Nephron progenitor cell (in vitro differentiated cells): ENCODE measurements around the gene DENND4B.

Experiments used
- DNase-seq: peaks from one replicate; pipeline ENCODE4 v3.0.0; 2021
- H3K27ac Mint-ChIP-seq: 2 replicates; pipeline ENCODE4 v1.8.0; 2021; ENCODE audit warnings: mild to moderate bottlenecking, moderate library complexity, mixed read lengths
- H3K27me3 Mint-ChIP-seq: 2 replicates; pipeline ENCODE4 v1.8.0; 2021; ENCODE audit warnings: mild to moderate bottlenecking, low read depth, mixed read lengths; ENCODE audit not compliant: poor library complexity
- H3K36me3 Mint-ChIP-seq: 2 replicates; pipeline ENCODE4 v1.8.0; 2021; ENCODE audit warnings: low read depth, mixed read lengths
- H3K4me1 Mint-ChIP-seq: 2 replicates; pipeline ENCODE4 v1.8.0; 2021; ENCODE audit warnings: mixed read lengths
- H3K4me3 Mint-ChIP-seq: 2 replicates; pipeline ENCODE4 v1.8.0; 2021; ENCODE audit warnings: mild to moderate bottlenecking, moderate library complexity, mixed read lengths
- H3K9me3 Mint-ChIP-seq: 2 replicates; pipeline ENCODE4 v1.8.0; 2021; ENCODE audit warnings: mild to moderate bottlenecking, moderate library complexity, mixed read lengths
- TF ChIP-seq, protein P1 (sequence below): fragments of 200-600 bp; sonication (generic); IDR thresholded peaks from 2 replicates; pipeline ENCODE4 v1.5.0; 2021; ENCODE audit warnings: antibody characterized with exemption

The DENND4B gene

GRCh38 chr1:153888533-153888932 is 58.0 kb downstream of the DENND4B start:
- H3K27ac Mint-ChIP-seq, result no peak overlapping the region
- H3K4me3 Mint-ChIP-seq, result no peak overlapping the region
- TF ChIP-seq, protein P1, sequence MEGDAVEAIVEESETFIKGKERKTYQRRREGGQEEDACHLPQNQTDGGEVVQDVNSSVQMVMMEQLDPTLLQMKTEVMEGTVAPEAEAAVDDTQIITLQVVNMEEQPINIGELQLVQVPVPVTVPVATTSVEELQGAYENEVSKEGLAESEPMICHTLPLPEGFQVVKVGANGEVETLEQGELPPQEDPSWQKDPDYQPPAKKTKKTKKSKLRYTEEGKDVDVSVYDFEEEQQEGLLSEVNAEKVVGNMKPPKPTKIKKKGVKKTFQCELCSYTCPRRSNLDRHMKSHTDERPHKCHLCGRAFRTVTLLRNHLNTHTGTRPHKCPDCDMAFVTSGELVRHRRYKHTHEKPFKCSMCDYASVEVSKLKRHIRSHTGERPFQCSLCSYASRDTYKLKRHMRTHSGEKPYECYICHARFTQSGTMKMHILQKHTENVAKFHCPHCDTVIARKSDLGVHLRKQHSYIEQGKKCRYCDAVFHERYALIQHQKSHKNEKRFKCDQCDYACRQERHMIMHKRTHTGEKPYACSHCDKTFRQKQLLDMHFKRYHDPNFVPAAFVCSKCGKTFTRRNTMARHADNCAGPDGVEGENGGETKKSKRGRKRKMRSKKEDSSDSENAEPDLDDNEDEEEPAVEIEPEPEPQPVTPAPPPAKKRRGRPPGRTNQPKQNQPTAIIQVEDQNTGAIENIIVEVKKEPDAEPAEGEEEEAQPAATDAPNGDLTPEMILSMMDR, result no peak
- H3K36me3 Mint-ChIP-seq, result peaks cover 73% of the 10 kb centered on the region
- peaks cover 3% of the 10 kb centered on the region for H3K9me3 Mint-ChIP-seq
- H3K27me3 Mint-ChIP-seq, result peaks cover 3% of the 10 kb centered on the region
- H3K4me1 Mint-ChIP-seq, result no peaks in the 10 kb centered on the region
- DNase-seq, result no peak

- peaks cover 3% of the 10 kb centered on the region for H3K27me3 Mint-ChIP-seq
- H3K27ac Mint-ChIP-seq, result no peak overlapping the region
- H3K4me3 Mint-ChIP-seq, result no peak overlapping the region
- peaks cover 52% of the 10 kb centered on the region for H3K36me3 Mint-ChIP-seq
- TF ChIP-seq, protein P1, result no peak
- H3K9me3 Mint-ChIP-seq, result peaks cover 3% of the 10 kb centered on the region
- H3K4me1 Mint-ChIP-seq, result no peaks in the 10 kb centered on the region
- DNase-seq, result no peak
Observed at GRCh38 chr1:153886127-153886526, 60.4 kb downstream of the DENND4B start.

DNA sequence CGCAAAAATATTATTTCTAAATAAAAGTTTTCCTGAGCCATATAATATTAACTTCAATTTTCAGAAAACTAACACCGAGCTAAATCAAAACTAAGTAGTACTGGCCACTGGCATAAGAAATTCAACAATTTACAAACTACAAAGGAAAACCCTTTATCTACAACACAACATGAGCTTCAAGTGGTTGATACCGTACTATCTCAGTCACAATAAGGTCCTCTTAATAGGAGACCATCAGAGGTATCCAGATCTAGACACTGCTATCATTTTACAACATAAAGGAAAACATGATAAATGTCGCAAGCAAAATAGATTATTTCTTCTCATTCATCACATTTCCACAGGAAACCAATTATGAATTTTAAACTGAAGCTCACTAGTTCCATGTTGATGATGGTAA is 63.3 kb downstream of the DENND4B start:
- H3K36me3 Mint-ChIP-seq, result peaks cover 32% of the 10 kb centered on the region
- H3K4me3 Mint-ChIP-seq, result no peak overlapping the region
- H3K4me1 Mint-ChIP-seq, result peaks cover 5% of the 10 kb centered on the region
- no peaks in the 10 kb centered on the region for H3K9me3 Mint-ChIP-seq
- no peaks in the 10 kb centered on the region for H3K27me3 Mint-ChIP-seq
- TF ChIP-seq, protein P1, result no peak
- H3K27ac Mint-ChIP-seq, result no peak overlapping the region
- no peak for DNase-seq

DNA sequence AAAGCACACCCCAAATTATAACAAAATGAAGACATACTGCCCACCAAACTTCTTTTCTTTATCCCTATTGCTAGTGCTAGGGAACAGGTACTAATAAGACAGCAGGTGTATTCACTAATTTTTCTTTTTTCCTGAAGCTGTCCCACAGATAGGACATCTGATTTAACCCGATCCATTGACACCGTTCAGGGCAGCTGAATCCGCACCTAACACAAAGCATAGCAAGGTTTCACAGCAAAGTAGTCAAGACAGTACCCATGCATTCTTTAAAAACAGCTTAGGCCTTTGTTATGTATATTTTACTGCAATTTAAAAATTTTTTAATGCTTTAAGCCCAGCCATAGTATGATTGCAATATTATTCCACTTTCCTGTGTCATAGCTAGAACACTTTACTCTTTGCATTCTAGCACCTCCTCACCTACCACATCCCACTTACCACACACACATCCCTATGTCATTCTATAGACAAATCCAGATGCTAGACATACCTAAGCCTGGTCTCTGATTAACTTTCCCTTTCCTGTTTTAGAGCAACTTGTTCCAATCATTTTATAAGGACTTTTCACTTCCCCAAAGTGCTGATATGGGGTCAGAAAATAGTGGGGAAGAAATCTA is 64.1 kb downstream of the DENND4B start:
- no peak overlapping the region for H3K27ac Mint-ChIP-seq
- no peaks in the 10 kb centered on the region for H3K9me3 Mint-ChIP-seq
- H3K36me3 Mint-ChIP-seq, result peaks cover 28% of the 10 kb centered on the region
- no peak overlapping the region for H3K4me3 Mint-ChIP-seq
- DNase-seq, result no peak
- no peaks in the 10 kb centered on the region for H3K27me3 Mint-ChIP-seq
- peaks cover 5% of the 10 kb centered on the region for H3K4me1 Mint-ChIP-seq
- TF ChIP-seq, protein P1, result no peak

- Mint-ChIP-seq H3K27ac (no peak overlapping the region), H3K36me3 (peaks cover 23% of the 10 kb centered on the region), H3K4me1 (peaks cover 5% of the 10 kb centered on the region), H3K9me3 (no peaks in the 10 kb centered on the region), H3K4me3 (no peak overlapping the region), H3K27me3 (no peaks in the 10 kb centered on the region)
- DNase-seq, result no peak
- TF ChIP-seq, protein P1, result no peak
Observed at GRCh38 chr1:153881751-153882150, 64.8 kb downstream of the DENND4B start.

DNA sequence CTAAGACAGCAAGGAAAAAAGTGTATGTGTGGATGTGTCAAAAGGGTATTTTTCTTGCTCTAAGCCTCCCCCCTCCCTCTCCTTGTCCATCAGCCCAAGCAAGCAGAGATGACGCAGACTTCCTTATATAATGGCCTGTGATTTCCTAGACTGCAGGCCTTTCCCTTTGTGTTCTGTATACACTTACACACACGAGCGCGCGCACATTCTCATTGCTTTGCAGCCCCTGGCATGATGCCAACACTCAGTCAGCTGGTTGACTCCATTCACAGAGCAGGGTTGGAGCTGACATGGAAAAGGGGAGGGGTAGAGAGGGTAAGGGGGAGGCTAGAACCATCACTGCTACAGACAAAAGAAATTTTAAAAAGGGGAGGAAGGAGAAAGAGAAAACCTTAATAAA is 65.6 kb downstream of the DENND4B start:
- Mint-ChIP-seq H3K4me3 (no peak overlapping the region), H3K4me1 (peaks cover 5% of the 10 kb centered on the region), H3K9me3 (no peaks in the 10 kb centered on the region), H3K27me3 (no peaks in the 10 kb centered on the region), H3K27ac (no peak overlapping the region), H3K36me3 (peaks cover 18% of the 10 kb centered on the region)
- no peak for DNase-seq
- TF ChIP-seq, protein P1, result no peak
